HG02970 (cell line): Measurements from ENCODE around the gene RGPD3.
"Not testable (repeated sequence)": the region's sequence is repeated elsewhere in the genome, so short reads cannot be mapped to it uniquely, and the experiment has no call there.

Source experiments
- ATAC-seq: cut with Tn5 transposase; IDR thresholded peaks from one replicate; pipeline ENCODE4 v1.9.1; 2021; ENCODE audit warnings: mild to moderate bottlenecking, moderate library complexity, moderate number of reproducible peaks; ENCODE audit not compliant: unreplicated experiment, low FRiP score

RGPD3 gene

DNA sequence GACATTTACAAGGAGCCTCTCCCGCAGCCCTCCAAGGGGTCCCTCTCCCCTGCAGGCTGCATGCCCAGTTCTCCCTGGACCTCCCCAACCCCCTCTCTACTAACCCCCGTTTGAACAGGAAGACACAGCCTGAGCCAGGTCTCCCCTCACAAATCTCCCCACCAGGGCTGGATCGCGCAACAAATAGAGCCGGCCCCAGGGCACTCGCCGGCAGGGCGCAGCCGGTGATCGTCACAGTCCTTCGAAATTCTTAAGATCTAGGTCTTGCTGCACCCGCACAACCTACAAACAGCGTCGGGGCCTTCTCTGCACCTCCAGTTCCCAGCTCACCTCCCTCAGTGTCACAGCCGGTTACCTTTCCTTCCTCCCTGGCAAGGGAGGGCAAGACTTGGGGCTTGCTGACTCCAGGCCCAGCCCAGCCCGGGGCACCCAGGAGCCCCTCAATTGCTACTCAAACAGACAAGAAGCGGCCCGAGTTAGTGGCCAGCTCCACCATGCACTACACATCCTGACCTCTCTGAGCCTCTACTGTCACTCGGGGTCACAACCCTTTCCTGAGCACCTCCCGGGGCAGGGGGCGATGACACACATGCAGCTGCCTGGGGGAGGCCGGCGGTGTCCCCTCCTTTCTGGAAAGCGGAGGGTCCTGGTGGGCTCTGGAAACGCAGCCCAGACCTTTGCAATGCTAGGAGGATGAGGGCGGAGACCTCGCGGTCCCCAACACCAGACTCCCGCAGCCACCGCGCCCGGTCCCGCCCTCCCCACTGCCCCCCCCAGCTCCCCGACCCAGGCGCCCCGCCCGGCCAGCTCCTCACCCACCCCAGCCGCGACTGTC lies 18.6 kb upstream of the RGPD3 start, which contains the start of gene CD8B2:
Gene CD8B2 (plus strand): TSS at position 814 of the 835 bp plus-strand sequence. CDS start 63 bp downstream, outside the sequence.
- not testable (repeated sequence) for ATAC-seq

- ATAC-seq = not testable (repeated sequence)
Measured at GRCh38 chr2:106479563-106479962, 11.3 kb upstream of the RGPD3 start.

DNA sequence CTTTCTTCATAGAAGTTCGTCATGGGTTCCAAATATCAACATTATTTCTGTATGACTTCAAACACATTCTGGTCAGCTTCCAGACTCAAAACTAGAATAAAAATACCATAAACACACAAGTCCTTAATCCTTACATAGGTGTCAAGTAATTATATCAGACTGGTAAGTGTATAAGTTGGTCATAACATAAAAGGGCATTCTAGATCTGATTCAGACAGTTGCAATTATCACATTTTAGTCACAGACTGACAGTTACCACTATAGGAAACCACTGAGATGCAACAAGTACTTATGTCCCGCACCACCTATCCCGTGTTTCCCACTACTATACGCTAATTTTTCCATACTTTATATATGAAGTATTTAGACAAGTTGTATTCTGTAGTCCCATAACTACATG lies 9.4 kb upstream of the RGPD3 start:
- ATAC-seq = not testable (repeated sequence)

GRCh38 chr2:106470658-106471057 lies 2.4 kb upstream of the RGPD3 start:
- ATAC-seq = not testable (repeated sequence)

GRCh38 chr2:106467516-106467915 lies 697 bp downstream of the RGPD3 start:
- not testable (repeated sequence) for ATAC-seq

DNA sequence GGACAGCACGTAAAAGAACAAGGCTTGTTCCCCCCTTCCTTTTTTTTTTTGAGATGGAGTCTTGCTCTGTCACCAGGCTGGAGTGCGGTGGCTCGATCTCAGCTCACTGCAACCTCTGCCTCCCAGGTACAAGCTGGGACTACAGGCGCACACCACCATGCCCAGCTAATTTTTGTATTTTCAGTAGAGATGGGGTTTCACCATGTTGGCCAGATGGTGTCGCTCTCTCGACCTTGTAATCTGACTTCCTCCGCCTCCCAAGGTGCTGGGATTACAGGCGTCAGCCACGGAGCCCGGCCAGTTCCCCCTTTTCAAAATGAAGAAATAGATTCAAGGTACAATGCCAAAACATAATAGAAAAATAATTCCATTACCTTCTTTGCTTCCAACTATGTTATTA lies 6.3 kb downstream of the RGPD3 start:
- not testable (repeated sequence) for ATAC-seq

- ATAC-seq = not testable (repeated sequence)
Measured at GRCh38 chr2:106390680-106391079, 77.5 kb downstream of the RGPD3 start.

DNA sequence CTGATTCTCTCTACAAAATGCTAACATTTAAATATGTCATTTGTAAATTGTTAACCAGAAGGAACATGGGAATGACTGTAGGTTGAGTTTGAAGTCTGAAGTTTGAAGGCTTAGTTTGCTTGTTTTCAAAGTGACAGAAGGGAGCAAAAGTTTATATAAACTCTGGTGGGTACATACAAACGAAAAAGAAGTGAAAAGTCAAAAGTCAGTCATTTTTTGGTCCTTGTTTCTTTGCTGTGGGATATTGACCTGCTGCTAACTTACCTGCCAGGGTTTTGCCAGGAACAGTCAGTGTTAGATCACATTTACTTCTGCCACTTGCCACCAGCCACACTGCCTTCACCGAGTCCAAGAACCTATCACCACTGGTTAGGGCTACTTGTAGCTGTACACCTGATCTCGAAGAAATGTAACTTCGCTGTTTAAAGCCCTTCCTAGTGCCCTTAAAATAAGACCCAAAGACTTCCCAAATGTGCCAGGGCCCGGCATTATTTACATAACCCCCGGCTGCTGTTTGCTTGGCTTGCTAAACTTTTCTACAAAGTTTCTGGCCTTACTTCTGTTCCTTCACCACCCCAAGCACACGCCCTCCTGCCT lies 79.3 kb downstream of the RGPD3 start:
- not testable (repeated sequence) for ATAC-seq

DNA sequence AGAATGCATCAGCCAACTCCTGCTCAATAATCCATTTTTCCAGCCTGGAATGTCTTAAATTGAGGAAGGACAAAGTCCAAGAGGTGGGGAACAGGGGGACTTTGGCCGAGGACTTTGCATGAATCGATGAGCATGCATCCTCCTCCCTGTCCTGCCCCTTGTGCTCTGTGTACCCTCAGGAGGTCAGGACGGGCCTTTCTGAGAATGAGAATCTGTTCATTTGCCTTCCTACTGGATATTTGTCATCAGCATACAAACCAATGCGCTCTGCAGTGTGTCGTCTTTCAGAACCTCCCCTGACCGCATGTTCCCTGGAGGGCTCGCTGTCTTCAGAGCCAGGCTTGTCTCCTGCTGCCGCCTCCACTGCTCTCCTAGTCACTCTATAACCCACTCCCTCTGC lies 83.7 kb downstream of the RGPD3 start:
- ATAC-seq = not testable (repeated sequence)

DNA sequence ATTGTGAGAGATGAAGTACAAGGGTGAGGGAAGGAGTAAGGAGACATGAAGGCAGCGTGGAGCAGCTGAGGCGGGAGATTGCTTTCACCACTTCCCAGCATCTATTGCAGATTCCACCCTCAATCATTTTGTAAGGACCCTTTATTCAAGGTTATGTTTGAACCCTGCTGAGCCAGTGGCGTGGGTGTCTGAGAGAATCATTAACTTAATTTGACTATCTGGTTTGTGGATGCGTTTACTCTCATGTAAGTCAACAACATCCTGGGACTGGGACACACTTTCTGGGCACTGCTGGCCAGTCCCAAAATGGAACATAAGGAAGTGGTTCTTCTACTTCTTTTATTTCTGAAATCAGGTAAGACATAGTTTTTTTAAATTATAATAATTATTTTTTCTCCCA lies 86.3 kb downstream of the RGPD3 start:
- ATAC-seq = not testable (repeated sequence)

- not testable (repeated sequence) for ATAC-seq
Measured at GRCh38 chr2:106379567-106379966, 88.6 kb downstream of the RGPD3 start.

DNA sequence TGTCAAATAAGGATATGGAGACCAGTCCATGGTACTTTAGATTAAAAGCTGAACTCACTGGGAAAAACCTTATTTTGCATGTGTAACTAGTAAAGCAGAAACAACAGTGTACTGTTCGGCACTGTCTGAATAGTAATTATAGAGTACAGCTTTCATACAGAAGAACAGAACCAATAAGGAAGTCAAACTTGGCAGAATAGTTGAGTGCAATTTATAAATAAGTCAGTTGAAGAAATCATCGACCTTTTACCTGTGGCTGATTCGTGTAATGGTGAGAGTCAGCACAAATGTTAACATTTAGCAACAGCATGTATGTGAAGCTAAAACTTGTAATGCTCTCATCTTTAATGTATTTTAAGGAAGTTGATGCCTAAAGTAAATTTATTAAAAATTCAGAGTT lies 99.0 kb downstream of the RGPD3 start:
- not testable (repeated sequence) for ATAC-seq

- no peak for ATAC-seq
Measured at GRCh38 chr2:106366204-106366885, 101.9 kb downstream of the RGPD3 start.

DNA sequence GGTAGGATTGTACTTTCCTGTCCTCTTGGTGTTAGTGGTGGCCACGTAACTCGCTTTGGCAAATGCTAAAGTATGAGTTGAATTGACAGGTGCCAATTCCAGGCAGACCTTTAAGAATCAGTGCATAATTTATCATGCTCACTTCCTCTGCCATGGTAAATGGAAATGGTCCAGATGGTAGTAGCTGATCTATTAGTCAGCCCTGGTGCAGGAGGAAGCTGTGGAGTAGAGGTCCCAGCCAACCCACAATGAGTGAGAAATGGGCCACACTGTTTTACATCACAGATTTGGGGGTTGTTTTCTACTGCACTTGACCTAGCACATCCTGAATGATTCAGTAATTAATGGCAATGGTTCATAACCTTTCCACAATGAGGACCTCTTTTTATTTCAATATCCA lies 104.4 kb downstream of the RGPD3 start:
- ATAC-seq = no peak

DNA sequence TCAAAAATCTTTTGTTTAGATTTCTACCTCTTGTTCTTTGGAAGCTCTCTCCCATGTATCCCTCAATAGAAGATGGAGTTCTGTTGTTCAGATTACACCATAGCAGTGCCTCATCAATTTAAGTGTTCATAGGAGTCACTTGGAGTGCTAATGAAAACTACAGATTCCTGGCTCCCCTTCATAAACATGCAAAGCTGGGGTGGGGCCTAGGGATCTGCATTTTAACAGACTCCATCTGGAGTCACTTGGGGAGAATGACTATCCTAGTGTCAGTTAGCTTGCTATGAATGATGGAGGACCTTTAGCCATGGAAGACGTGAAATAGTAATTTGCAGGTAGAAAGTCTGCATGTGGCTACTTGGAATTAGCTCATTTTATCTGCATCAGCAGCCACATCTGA lies 105.4 kb downstream of the RGPD3 start:
- ATAC-seq = no peak

- no peak for ATAC-seq
Measured at GRCh38 chr2:106359512-106359911, 108.7 kb downstream of the RGPD3 start.

GRCh38 chr2:106358521-106358920 lies 109.7 kb downstream of the RGPD3 start:
- ATAC-seq = no peak

- no peak for ATAC-seq
Measured at GRCh38 chr2:106358081-106358480, 110.1 kb downstream of the RGPD3 start.

DNA sequence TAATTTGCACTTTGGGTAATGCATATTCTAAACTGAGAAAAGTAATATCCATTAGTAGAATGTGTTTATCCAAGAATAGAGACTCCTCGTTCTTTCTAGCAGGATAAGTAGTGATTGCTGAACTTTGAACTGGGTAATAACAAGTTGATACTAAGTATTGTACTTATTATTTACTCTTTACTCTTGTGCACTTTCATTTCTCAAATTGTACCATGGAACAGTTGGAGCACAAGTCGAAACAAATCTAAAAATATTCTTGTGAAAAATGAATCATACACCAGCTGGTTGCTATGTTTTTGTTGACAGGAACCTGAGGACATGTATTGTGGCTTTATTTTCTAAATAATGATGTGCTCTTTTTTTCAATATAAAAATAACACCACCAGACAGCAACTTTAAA lies 111.9 kb downstream of the RGPD3 start:
- ATAC-seq = no peak

DNA sequence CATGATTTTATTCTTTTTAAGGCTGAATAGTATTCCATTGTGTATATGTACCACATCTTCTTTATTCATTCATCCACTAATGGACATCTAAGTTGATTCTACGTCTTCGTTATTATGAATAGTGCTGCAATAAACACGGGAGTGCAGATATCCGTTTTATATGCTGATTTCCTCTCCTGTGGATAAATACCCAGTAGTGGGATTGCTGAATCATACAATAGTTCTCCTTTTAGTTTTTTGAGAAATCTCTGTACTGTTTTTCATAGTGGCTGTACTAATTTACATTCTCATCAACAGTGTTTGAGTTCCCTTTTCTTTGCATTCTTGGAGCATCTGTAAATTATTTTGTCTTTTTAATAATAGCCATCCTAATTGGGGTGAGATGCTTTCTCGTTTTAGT lies 114.5 kb downstream of the RGPD3 start:
- no peak for ATAC-seq

DNA sequence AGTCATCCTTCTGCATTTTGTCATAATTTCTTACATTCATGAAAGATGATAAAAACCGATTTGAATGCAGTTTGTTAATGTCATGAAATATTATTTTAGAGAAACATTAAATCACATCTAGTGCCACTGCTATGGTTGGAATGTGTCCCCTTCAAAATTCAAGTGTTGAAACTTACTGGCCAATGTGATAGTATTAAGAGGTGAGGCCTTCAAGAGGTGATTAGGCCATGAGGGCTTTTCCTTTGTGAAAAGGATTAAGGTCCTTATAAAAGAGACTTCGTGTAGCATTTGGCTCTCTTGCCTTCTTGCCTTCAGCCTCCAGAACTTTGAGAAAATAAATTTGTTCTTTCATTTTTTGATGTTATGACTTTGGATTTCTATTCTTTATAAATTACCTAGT lies 117.2 kb downstream of the RGPD3 start:
- ATAC-seq = no peak
